Measurements from ENCODE around the gene GMPR2.

DNA sequence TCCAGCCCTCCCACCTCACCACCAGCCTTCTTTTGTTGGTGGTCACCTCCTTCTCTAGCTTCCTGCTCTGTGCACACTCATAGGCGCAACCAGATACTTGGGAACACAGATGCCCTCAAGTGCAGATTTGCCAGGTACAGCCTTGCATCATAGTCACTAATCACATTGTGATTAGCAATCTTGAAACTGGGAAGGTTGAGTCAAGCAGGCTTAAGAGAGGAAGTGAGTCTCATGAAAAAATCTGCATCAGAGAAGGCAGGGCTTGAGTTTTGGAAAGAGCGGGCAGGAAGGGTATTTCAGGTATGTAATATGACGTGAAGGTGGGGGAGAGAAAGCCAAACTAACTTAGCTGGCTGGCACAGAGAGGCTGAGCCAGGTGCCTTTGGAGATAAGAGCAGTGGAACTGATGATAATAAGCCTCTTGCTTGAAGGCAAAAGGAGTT lies 41.4 kb downstream of the GMPR2 start:
- TF ChIP-seq, protein P1, sequence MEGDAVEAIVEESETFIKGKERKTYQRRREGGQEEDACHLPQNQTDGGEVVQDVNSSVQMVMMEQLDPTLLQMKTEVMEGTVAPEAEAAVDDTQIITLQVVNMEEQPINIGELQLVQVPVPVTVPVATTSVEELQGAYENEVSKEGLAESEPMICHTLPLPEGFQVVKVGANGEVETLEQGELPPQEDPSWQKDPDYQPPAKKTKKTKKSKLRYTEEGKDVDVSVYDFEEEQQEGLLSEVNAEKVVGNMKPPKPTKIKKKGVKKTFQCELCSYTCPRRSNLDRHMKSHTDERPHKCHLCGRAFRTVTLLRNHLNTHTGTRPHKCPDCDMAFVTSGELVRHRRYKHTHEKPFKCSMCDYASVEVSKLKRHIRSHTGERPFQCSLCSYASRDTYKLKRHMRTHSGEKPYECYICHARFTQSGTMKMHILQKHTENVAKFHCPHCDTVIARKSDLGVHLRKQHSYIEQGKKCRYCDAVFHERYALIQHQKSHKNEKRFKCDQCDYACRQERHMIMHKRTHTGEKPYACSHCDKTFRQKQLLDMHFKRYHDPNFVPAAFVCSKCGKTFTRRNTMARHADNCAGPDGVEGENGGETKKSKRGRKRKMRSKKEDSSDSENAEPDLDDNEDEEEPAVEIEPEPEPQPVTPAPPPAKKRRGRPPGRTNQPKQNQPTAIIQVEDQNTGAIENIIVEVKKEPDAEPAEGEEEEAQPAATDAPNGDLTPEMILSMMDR (IDR thresholded peaks at IDR 0.05): no peak
- TF ChIP-seq POLR2A (IDR thresholded peaks at IDR 0.05): no peak
